ENCODE results near the gene FBXW8. TPM values are rescaled to one million over a fixed set of nuclear protein-coding genes. Genes with fewer than 3 reads are reported as not detected.

FBXW8 gene
- total RNA-seq, 1 experiment from 2014 or later = 15.6 TPM

- no peak for TF ChIP-seq AR (CRISPR knock-in tag; IDR thresholded peaks at IDR 0.05)
- no peak for TF ChIP-seq CREM (CRISPR knock-in tag; IDR thresholded peaks at IDR 0.05)
- no peak for TF ChIP-seq FOXJ3 (CRISPR knock-in tag; IDR thresholded peaks at IDR 0.05; ENCODE audit: borderline replicate concordance)
- no peak for TF ChIP-seq JUN (CRISPR knock-in tag; IDR thresholded peaks at IDR 0.05)
- TF ChIP-seq MYBL2 (CRISPR knock-in tag; IDR thresholded peaks at IDR 0.05) = no peak
- no peak for TF ChIP-seq ZNF121 (CRISPR knock-in tag; IDR thresholded peaks at IDR 0.05)
- TF ChIP-seq, protein P1, sequence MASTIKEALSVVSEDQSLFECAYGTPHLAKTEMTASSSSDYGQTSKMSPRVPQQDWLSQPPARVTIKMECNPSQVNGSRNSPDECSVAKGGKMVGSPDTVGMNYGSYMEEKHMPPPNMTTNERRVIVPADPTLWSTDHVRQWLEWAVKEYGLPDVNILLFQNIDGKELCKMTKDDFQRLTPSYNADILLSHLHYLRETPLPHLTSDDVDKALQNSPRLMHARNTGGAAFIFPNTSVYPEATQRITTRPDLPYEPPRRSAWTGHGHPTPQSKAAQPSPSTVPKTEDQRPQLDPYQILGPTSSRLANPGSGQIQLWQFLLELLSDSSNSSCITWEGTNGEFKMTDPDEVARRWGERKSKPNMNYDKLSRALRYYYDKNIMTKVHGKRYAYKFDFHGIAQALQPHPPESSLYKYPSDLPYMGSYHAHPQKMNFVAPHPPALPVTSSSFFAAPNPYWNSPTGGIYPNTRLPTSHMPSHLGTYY (CRISPR knock-in tag; IDR thresholded peaks at IDR 0.05) = no peak
- TF ChIP-seq E2F4 (CRISPR knock-in tag; IDR thresholded peaks at IDR 0.05; ENCODE audit: borderline replicate concordance, low read depth) = no peak
These were observed 129.7 kb downstream of the FBXW8 start (continued) for GRCh38 chr12:117040496-117040895.

GRCh38 chr12:117041798-117042170 is 131.0 kb downstream of the FBXW8 start:
- Mint-ChIP-seq H3K4me3 (no peak overlapping the region), H3K27ac (no peak overlapping the region), H3K27me3 (ENCODE audit: low read depth) (no peaks in the 10 kb centered on the region), H3K9me3 (no peaks in the 10 kb centered on the region), H3K36me3 (no peaks in the 10 kb centered on the region), H3K4me1 (peaks cover 40% of the 10 kb centered on the region)
- CTCF ChIA-PET = no interaction called here
- POLR2A ChIA-PET = no interaction called here
- ATAC-seq = no peak
- TF ChIP-seq, protein P2, sequence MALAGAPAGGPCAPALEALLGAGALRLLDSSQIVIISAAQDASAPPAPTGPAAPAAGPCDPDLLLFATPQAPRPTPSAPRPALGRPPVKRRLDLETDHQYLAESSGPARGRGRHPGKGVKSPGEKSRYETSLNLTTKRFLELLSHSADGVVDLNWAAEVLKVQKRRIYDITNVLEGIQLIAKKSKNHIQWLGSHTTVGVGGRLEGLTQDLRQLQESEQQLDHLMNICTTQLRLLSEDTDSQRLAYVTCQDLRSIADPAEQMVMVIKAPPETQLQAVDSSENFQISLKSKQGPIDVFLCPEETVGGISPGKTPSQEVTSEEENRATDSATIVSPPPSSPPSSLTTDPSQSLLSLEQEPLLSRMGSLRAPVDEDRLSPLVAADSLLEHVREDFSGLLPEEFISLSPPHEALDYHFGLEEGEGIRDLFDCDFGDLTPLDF (CRISPR knock-in tag; IDR thresholded peaks at IDR 0.05) = no peak
- TF ChIP-seq CBFB (CRISPR knock-in tag; IDR thresholded peaks at IDR 0.05; ENCODE audit: low read depth) = no peak
- TF ChIP-seq ESRRA (CRISPR knock-in tag; IDR thresholded peaks at IDR 0.05; ENCODE audit: borderline replicate concordance) = no peak
- no peak for DNase-seq (ENCODE audit: low spot score)

- CTCF ChIA-PET = no interaction called here
- TF ChIP-seq CTCF (IDR thresholded peaks at IDR 0.05) = no peak
- no peak for TF ChIP-seq ETV6 (CRISPR knock-in tag; IDR thresholded peaks at IDR 0.05)
- no peak for TF ChIP-seq ZNF532 (CRISPR knock-in tag; IDR thresholded peaks at IDR 0.05; ENCODE audit: borderline replicate concordance)
- TF ChIP-seq EMX1 (CRISPR knock-in tag; IDR thresholded peaks at IDR 0.05) = no peak
- TF ChIP-seq, protein P3, sequence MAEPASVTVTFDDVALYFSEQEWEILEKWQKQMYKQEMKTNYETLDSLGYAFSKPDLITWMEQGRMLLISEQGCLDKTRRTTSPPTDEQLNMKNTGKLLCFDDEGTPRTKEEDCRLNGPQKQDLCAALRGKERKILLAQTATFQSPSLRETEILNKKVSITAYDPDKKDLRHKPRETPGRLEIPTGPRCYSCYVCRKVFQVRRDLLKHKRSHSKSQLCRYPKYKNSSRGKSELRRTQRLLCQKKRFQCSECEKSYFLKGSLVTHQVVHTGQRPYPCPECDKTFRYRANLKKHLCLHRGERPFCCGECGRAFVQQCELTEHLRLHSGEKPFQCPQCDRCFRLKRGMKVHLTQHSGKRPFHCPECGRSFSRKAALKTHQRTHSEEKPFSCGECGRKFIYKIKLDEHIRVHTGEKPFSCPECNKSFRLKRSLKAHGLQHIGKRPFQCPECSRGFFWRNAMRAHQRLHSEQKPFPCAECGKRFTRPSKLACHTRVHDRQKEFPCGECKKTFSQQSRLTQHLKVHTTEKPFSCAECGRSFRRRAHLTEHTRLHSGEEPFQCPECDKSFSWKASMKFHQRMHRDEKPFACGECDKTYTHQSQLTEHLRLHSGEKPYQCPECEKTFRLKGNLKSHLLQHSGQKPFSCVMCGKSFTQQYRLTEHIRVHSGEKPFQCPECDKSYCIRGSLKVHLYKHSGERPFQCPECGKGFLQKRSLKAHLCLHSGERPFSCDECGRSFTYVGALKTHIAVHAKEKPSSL (CRISPR knock-in tag; conservative IDR thresholded peaks at IDR 0.05) = no peak
- TF ChIP-seq PRRX2 (CRISPR knock-in tag; IDR thresholded peaks at IDR 0.05) = no peak
- TF ChIP-seq USF1 (CRISPR knock-in tag; IDR thresholded peaks at IDR 0.05) = no peak
These were observed 131.6 kb downstream of the FBXW8 start for GRCh38 chr12:117042171-117042842.

More at GRCh38 chr12:117042171-117042842, 131.6 kb downstream of the FBXW8 start:
- no peak for ATAC-seq
- no peak overlapping the region for H3K4me3 Mint-ChIP-seq
- peaks cover 38% of the 10 kb centered on the region for H3K4me1 Mint-ChIP-seq
- no peaks in the 10 kb centered on the region for H3K36me3 Mint-ChIP-seq
- no peaks in the 10 kb centered on the region for H3K27me3 Mint-ChIP-seq (ENCODE audit: low read depth)
- no peaks in the 10 kb centered on the region for H3K9me3 Mint-ChIP-seq
- DNase-seq (ENCODE audit: low spot score) = no peak
- no peak overlapping the region for H3K27ac Mint-ChIP-seq
- POLR2A ChIA-PET = no interaction called here

Data from WTC11 (cell line).